NCI-H524 (cell line): ENCODE data around the gene DMRT3.

Source experiments
- DNase-seq, 2 experiments: peaks; one replicate each; lab custom pipeline; 2025; lab: John Stamatoyannopoulos, UW

The DMRT3 gene

GRCh38 chr9:970151-970996 is 6.1 kb upstream of the DMRT3 start:
- DNase-seq = no peak

DNA sequence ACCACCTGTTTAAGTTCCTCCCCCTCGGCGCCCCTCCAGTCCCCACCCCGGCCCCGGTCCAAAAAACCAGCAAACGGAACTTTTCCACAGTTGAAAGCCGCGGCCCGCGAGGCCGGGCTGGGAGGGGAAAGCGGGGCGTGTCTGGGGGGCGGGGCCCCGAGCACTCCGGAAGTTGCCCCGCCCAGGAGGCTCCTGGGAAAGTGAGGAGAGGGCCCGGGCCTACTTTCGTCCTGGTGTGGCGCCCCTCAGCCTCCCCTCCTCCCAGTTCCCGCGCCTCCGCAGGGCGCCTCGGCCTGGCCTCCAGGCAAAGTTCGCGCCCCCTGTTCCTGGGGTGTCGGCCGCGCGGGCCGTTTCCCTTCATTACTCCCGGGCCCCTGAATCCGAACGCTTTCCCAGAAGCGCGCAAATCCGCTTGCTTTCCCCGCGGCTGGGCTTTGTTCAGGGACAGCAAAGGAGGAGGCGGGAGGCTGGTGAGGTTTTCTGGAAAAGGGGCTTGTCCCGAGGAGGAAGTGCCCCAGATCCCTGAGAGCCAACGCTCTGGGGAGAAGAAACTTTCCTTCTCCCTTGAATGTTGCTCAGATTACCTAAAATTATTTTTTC is 4.5 kb upstream of the DMRT3 start:
- DNase-seq = no peak

DNA sequence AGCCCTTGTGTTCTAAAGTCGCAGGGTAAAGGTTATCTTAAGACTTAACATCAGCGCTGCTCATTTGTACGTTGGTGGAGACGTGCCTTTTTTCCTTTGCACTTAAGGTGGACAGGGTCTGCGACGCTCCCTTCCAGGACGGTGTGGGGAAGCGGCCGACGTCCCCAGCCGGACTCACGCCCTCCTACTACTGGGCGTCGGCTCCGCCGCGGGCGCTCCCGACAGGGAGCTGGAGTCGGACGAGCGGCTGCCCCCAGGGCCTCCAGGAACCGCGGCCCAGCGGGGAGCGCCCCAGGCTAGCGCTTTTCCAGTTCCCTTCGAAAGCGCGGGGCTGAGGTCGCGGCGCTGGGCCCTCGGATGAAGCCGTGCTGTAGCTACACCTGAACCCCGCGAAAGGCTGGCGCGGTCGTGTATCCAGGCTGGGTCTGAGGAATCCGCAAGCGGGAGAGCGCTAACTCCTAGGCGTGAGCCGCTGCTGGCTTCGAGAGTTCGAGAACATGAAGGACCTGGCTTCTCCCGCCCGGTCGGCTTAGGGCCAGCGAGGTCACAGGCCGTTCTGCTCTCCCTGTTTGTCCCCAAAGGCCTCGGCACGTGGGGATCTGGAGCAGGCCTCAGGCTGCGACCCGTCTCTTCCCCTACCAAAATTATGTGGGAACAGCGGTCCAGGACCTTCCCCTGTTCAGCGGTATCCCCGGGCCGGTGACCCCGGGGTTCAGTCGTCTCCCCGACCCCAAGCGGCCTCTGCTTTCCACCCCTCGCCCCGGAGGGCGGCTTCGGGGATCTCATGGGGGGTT is 3.8 kb upstream of the DMRT3 start:
- no peak for DNase-seq

- no peak for DNase-seq
Measured at GRCh38 chr9:973295-973834, 3.1 kb upstream of the DMRT3 start.

- DNase-seq = no peak
Measured at GRCh38 chr9:974031-974995, 2.1 kb upstream of the DMRT3 start.

GRCh38 chr9:974996-975739 is 1.3 kb upstream of the DMRT3 start:
- DNase-seq = no peak

GRCh38 chr9:975740-976257 is 656 bp upstream of the DMRT3 start:
- DNase-seq = no peak

DNA sequence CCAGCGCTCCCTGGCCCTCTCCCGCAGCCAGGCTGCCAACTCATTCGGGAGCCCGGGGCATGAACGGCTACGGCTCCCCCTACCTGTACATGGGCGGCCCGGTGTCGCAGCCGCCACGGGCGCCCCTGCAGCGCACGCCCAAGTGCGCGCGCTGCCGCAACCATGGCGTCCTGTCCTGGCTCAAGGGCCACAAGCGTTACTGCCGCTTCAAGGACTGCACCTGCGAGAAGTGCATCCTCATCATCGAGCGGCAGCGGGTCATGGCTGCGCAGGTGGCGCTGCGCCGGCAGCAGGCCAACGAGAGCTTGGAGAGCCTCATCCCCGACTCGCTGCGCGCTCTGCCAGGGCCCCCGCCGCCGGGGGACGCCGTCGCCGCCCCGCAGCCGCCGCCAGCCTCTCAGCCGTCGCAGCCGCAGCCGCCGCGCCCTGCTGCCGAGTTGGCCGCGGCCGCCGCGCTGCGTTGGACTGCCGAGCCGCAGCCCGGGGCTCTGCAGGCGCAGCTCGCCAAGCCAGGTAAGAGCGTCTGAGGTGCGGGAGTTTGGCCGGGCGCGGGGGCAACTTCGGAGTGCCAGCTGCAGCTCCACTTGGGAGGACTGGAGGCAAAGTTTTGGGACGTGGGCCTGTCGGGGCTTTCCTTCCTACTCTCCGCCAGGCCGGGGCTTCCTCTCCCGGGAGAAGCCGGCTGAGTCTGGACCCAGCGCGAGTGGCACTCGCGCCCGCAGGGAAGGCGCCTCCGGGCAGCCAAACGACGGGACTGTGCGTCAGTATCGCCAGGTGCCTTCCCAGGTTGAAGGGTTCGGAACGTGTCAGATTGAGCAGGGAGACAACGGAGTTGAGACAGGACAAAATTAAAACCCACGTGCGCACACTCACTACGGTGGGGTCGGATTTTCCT is 735 bp downstream of the DMRT3 start:
- peak; percentile 20 to 55 for DNase-seq

DNA sequence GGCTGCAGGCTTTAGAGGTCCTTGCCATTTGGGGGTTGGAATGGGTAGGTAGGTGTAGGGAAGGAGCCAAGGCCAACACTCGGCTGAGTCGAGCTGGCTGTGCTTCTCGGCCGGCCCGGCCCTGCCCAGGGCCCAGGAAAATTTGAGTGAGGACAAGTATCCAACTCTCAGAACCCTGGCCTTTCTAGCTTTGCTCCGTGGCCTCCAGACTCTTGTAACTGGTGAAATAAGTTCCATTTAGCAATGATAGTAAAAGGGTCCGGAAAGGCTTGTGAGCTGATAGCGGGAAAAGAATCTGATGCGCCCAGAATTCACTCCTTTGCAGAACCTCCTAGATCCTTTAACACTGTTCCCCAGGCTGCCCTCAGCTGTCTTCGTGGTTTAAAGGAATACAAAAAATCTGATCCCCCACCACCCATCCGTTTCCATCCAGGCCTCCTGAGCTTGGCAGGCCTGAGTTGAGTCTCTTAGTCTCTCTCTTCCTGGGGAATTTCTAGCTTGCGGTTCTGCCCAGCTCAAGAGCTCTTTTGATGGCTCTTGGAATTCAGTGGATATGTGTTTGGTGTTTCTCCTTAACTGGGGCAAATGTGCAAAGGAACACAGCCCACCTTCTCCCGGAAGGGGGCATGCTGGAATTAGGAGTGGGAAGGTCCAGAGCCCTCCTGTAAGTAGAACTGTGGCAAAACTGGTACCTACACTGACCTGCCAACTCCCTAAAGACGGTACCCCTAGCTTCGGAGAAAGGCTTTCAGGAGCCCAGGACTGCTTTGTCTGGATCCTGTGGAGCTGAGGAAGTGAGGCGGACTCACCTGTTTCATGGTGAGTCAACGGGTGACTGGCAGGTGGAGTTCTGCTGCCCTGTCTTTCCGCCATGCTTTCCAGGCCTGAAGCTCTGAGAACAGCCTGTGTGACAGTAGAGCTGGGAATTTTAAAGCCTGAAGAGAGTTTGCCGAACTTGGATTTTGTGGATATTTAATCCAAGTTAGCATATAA is 1.7 kb downstream of the DMRT3 start:
- no peak for DNase-seq

DNA sequence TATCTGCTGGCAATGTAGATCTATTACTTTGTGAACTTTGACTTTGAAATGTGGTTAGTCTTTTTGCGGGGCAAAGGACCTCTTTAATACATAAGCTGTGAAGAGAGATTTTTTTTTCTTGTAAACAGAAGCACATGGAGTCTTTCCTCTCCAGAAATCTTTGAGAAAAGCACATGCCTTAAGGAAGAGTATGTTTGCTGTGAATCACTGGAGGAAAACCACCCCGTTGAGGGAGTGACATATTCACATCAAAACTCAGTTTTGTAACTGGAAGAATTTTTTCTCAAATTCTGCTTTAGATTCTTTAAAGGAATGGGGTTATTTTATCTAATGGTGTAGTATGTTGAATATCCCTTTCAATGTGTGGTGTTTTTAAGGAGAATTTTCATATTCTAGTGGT is 3.5 kb downstream of the DMRT3 start:
- DNase-seq = no peak

DNA sequence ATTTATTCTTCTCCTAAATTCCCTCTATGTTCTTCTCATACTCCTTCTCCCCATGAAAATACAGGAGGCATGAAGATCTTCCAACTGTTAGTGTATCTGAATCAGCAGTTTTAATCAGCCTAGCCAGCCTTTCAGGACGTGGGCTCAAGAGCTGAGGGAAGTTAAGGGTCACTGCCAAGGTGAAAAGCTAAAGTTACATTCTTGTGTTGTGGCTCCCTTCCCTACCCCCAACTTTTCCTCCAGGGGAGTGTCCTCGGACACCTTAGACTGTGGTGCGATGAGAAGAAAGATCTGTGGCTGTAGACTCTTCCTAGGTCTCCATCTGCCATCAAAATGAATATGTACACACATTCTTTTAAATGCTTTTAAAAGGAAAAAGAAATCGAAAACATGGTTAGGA is 4.2 kb downstream of the DMRT3 start:
- no peak for DNase-seq

- DNase-seq = no peak
Measured at GRCh38 chr9:981491-981898, 5.0 kb downstream of the DMRT3 start.

DNA sequence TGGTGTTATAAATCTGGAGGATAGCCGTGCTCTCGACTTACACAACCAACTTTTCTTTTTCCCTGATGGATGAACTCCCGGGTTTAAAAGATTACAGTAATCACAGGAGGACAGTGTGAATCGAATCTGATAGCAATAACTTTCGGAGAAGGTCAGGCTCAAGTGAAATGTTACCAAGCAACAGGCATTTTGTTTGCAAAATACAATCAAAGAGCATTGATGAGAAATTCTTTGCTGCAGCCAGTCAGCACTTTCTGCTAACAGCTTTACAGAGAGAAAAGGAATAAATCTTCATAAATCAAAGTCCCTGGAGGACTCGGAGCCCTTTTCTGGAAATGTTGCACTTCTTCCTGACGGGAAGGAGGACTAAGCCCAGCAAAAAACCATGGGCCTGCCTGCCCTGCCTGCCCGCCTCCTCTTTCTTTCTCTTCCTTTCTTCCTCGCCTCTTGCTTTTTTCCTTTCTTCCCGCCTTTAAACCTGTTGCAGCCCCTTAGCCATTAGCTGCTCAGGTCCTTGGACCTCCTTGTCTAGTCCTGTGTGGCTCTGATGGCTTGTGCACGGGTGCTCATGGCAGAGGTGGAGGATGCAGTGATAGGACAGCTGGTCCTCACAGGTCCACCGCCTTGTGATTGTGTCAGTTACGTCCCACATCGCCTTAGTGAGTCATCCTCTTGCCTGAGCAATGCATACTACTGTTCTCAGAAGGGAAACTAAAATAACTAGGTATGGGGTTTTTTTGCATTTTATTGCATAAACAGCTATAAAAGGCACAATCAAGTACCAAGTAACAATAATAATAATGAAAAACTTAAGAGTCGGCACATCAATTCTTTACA is 6.2 kb downstream of the DMRT3 start:
- no peak for DNase-seq

DNA sequence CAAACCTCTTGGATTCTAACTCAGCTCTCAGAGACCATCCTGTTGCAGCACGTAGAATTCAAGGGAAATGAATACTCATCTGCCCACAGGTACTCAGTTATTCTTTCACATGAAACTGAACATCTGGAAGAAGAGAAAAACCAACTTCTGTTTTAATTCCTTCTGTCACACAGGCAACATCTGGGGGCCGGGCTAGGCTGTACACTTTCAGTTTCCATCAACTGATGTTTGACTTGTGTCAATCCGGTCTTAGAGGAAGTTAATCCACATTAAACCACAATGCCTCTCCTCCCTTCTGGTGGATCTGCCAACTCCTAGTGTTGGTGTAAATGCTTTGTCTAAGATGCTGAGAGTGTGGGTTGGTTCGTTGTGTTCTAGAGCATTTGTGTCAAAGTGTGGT is 17.6 kb downstream of the DMRT3 start:
- no peak for DNase-seq

DNA sequence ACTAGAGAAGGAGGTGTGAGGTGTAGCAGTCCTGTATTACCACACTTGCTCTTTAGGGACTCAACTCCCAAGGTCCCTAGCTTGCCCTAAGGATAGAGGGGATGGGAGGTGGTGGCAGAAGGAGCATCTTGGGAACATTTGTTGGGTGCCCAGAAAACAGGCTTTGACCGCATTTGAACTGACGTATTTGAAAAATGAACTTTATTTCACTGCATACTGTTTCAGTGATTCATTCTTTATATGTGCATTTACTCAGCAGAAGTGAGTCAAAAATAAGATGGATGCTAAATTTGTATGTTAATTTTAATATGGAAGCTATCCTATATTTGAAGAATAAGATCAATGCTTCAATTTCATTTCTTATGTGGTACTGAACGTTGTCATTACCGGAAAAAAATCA is 18.7 kb downstream of the DMRT3 start:
- DNase-seq = no peak

DNA sequence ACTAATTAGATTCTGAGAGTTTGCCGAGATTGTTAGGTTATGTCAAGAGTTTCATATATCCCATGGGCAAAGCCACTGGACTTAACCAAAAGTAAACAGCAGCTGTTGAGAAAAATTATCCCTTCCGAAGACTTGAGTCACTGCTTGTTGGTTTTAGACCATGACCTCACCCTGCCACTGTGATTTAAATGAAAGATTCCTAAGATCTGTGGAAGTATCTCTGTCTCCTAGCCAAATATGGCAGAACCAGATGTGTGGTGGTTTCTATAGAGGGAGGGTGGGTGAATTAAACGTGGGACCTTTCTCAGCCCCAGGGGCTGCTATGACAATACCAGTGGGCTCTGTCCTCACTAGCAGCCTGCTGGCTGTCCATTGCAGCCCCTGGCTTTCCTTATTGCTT is 19.3 kb downstream of the DMRT3 start:
- no peak for DNase-seq
